ES-I3 (cell line): Measurements from ENCODE around the gene KIF22.

Source experiments
- H3K36me3 ChIP-seq: 2 replicates; pipeline ENCODE4 v1.6.1; 2013; ENCODE audit warnings: mild to moderate bottlenecking, low read length, control low read depth, moderate library complexity; ENCODE audit not compliant: insufficient read depth
- H3K4me1 ChIP-seq: 2 replicates; pipeline ENCODE4 v1.6.1; 2013; ENCODE audit warnings: mild to moderate bottlenecking, control low read depth, low read length; ENCODE audit not compliant: insufficient read depth
- H3K9ac ChIP-seq: 2 replicates; pipeline ENCODE4 v1.6.1; 2013; ENCODE audit warnings: low read depth, mild to moderate bottlenecking, low read length, moderate library complexity
- H3K9me3 ChIP-seq: 2 replicates; pipeline ENCODE4 v1.6.1; 2013; ENCODE audit warnings: mild to moderate bottlenecking, low read length, moderate library complexity; ENCODE audit not compliant: control insufficient read depth, insufficient read depth

The KIF22 gene

DNA sequence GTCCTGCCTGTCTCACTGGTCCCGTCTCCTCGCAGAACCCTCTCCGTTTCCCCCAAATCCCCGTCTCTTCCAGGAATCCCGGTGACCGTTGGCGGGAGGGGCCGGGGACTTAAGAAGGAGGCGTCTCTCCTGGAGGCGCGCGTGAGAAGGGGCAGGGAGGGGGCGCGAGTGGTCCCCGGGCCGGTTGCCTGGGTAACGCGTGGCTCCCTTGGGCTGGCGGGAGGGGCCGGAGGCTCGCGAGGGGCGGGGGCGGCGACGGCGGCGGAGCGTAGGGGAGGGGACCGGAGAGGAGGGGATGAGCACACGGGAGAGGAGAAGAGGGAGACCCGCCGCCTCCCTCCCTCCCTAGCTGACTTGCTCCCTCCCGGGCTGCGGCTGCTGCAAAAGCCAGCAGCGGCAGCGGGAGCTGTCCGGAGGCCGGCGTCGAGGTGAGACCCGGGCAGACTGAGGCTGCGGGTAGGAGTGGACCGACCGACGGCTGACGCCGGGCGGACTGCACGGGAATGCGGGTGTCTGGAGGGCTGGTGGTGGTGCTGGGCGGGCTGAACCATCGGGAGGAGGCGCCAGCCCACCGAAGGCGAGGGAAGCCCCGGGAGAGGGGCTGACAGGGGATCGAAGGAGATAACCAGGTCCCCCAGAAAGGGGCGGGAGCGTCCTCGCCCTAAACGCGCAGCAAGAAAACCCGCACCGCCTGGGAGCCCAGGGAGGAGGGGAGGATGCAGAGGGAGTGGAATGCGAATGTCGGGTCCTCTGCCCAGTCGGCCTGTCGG lies 21.5 kb downstream of the KIF22 start, which contains the start of gene PRRT2:
Gene PRRT2, plus strand, starts transcription at position 298 of the 770 bp plus-strand sequence. CDS start 862 bp downstream, outside the sequence.
- H3K4me1 ChIP-seq: peaks cover 15% of the 10 kb centered on the region
- H3K36me3 ChIP-seq: no peaks in the 10 kb centered on the region
- H3K9me3 ChIP-seq: no peaks in the 10 kb centered on the region
- H3K9ac ChIP-seq: peak within 1 kb of the TSS; percentile 68

DNA sequence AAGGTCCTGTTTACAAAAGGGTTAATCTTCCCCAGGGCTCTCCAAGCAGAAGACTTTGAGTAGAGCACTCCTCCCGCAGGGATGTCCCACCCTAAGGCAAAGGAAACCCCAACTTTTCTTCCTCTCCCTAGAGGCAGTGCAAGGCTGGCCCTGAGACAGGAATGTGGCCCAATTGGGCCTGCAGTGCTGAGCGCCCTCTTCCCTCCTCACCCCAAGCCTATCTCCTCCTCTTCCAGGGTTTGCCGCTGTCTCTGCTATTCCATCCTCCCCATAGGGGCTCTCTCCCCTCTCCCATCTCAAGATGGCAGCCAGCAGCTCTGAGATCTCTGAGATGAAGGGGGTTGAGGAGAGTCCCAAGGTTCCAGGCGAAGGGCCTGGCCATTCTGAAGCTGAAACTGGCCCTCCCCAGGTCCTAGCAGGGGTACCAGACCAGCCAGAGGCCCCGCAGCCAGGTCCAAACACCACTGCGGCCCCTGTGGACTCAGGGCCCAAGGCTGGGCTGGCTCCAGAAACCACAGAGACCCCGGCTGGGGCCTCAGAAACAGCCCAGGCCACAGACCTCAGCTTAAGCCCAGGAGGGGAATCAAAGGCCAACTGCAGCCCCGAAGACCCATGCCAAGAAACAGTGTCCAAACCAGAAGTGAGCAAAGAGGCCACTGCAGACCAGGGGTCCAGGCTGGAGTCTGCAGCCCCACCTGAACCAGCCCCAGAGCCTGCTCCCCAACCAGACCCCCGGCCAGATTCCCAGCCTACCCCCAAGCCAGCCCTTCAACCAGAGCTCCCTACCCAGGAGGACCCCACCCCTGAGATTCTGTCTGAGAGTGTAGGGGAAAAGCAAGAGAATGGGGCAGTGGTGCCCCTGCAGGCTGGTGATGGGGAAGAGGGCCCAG lies 22.4 kb downstream of the KIF22 start:
- Histone ChIP-seq H3K4me1 (peaks cover 15% of the 10 kb centered on the region), H3K36me3 (0 out of 2 replicates have a peak, but pooled peaks cover 2% of the 10 kb centered on the region), H3K9ac (peak overlapping the region; percentile 68), H3K9me3 (no peaks in the 10 kb centered on the region)

DNA sequence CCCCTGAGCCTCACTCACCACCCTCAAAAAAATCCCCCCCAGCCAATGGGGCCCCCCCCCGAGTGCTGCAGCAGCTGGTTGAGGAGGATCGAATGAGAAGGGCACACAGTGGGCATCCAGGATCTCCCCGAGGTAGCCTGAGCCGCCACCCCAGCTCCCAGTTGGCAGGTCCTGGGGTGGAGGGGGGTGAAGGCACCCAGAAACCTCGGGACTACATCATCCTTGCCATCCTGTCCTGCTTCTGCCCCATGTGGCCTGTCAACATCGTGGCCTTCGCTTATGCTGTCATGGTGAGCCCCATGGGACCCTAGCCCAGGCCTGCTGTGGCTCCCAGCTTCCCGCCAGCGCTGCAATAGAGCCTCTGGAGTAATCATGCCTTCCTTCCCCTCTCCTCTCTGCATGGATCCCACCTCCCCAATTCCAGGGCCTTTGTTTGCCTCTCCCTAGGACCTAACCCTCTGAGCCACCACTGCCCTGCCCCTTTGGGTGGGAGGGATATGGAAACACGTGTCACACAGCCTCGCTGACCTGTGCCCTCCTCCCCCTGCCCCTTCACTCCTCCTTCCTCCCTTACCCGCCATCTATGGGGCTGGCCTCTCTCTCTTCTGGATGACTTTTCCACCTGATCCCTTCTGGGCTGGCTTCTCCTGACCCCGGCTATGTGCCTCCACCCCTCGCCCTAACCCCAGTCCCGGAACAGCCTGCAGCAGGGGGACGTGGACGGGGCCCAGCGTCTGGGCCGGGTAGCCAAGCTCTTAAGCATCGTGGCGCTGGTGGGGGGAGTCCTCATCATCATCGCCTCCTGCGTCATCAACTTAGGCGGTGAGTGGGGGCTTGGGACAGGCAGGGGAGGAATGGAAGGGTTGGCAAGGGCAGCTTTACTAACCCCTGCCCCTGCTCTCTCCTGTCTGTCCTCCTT lies 23.4 kb downstream of the KIF22 start:
- Histone ChIP-seq H3K9ac (peak overlapping the region; percentile 12; the same call in 1 of the 2 replicates), H3K4me1 (peaks cover 10% of the 10 kb centered on the region), H3K36me3 (0 out of 2 replicates have a peak, but pooled peaks cover 3% of the 10 kb centered on the region), H3K9me3 (no peaks in the 10 kb centered on the region)

DNA sequence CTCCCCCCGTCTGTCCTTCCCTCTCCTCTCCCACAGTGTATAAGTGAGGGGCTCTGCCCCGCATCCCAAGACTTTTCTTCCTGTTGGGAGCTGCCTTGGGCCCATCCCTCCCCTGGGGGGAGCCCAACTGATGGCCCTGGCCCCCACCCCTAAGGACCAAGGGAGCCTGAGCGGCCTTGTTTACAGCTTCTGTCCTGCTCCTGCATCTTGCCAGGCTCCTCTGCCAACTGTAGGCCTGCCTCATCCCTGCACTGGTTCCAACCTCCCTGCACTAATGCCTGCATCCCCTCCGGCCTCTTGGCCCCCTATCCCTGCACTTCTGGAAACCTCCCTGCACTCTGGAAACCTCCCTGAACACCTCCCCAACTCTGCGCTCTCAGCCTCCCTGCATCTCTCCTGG lies 24.0 kb downstream of the KIF22 start:
- peak overlapping the region; percentile 96; the same call in 1 of the 2 replicates for H3K9ac ChIP-seq
- H3K36me3 ChIP-seq: 0 out of 2 replicates have a peak, but pooled peaks cover 3% of the 10 kb centered on the region
- peaks cover 9% of the 10 kb centered on the region; the same call in 1 of the 2 replicates for H3K4me1 ChIP-seq
- H3K9me3 ChIP-seq: no peaks in the 10 kb centered on the region

DNA sequence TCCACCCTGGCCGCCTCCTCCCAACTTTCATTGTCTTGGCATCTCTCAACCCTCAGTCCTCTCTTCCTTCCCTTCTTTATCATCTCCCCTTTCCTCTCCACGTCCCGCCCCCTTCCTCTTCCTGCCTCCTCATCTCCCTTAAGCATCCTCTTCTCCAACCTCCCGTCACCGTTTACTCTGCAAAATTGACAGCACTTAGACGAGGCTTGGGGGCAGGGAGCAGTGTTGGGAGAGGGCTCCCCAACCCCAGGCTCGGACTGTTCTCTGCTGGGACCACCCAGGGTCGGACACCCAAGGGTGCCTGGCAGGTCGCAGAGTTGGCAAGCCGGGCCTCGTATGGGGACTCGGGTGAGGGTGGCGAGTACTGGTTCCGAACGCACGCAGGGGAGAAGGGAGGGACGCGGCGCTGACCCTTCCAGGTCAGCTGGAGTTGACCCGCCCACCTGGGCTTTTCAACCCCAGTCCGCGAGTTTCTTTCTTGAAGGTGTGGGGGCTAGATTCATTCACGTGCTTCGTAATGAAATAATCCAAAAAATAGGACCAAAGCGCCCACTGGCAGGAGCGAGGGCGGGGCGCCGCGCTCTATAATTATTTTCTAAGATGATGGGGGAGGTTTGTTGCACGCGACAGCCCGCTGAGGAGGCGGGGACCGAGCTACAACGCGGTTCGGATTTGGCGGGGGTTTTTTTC lies 24.6 kb downstream of the KIF22 start:
- Histone ChIP-seq H3K36me3 (0 out of 2 replicates have a peak, but pooled peaks cover 7% of the 10 kb centered on the region), H3K4me1 (peaks cover 8% of the 10 kb centered on the region; the same call in 1 of the 2 replicates), H3K9me3 (no peaks in the 10 kb centered on the region), H3K9ac (peak overlapping the region; percentile 96; the same call in 1 of the 2 replicates)

DNA sequence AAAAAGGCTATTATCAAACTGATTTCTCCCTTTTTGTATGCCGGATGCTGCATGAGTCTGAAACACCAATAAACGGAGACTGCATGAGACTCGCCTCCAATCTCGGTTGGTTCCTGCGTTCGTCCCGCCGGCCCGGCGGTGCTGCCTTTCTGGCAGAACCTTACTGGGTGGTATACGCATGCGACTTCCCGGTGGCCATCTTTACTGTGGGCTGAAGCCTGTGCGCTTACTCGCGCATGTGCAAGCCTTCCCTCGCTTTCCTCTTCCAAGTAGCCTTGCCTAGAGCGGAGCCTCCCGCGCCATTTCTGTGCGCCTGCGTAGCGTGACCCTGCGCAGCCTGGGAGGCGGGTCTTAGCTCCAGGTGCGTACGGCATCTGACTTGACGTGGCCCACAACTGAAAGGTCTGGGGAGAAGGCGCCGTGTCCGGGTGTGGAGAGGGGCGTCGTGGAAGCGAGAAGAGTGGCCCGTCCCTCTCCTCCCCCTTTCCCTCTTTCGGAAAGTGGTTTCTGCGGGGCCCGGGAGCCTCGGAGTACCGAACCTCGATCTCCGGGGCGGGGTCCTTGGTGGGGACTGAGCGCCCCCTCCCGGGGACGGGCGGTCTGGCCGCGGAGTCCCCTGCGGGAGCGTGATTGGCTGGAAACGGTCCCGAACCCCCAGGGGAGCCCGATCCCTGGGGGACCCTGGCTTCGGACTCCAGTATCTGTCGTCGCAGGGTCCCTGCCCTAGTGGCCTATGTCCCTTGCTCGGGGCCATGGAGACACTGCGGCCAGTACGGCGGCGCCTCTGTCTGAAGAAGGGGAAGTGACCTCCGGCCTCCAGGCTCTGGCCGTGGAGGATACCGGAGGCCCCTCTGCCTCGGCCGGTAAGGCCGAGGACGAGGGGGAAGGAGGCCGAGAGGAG lies 25.5 kb downstream of the KIF22 start, which contains the start of gene PAGR1:
Gene PAGR1, plus strand, starts transcription at position 360 of the 901 bp plus-strand sequence. Its CDS starts 374 bp downstream, at position 734.
- H3K4me1 ChIP-seq: peaks cover 2% of the 10 kb centered on the region; the same call in 1 of the 2 replicates
- H3K9ac ChIP-seq: peak within 1 kb of the TSS; percentile 96
- 0 out of 2 replicates have a peak, but pooled peaks cover 7% of the 10 kb centered on the region for H3K36me3 ChIP-seq
- H3K9me3 ChIP-seq: no peaks in the 10 kb centered on the region

DNA sequence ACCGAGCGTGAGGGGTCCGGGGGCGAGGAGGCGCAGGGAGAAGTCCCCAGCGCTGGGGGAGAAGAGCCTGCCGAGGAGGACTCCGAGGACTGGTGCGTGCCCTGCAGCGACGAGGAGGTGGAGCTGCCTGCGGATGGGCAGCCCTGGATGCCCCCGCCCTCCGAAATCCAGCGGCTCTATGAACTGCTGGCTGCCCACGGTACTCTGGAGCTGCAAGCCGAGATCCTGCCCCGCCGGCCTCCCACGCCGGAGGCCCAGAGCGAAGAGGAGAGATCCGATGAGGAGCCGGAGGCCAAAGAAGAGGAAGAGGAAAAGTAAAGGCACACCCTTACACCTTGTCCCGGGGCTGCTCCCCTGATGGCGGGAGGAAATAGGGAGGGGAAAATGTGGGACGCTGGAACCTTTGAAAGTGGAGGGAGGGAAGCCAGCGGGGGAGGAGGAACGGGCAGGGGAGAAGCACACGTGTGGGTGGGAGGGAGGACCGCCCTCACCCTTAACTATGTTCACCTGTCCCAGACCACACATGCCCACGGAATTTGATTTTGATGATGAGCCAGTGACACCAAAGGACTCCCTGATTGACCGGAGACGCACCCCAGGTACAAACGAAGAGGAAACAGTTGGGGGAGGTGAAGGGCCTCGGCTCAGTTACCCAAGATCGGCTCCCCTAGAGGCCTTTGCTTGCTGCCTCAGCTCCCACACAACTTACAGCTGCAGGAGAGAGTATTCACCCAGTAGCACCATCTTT lies 26.3 kb downstream of the KIF22 start:
- no peaks in the 10 kb centered on the region for H3K9me3 ChIP-seq
- peaks cover 9% of the 10 kb centered on the region; the same call in 1 of the 2 replicates for H3K4me1 ChIP-seq
- 0 out of 2 replicates have a peak, but pooled peaks cover 7% of the 10 kb centered on the region for H3K36me3 ChIP-seq
- peak overlapping the region; percentile 96 for H3K9ac ChIP-seq

DNA sequence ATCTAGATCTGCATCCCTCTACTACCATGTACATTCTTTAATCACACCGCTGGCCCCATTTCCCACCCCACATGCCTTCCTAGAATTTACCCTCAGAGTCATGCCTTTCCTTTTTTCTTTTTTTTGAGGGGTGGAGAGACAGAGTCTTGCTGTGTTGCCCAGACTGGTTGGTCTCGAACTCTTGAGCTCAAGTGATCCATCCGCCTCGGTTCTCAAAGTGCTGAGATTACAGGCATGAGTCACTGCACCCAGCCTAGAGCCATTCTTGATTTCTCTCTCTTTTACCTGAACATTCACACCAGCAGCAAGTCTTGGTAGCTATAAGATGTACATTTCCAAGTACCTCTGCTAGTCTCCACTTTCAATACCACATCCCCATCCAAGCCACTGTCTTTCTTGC lies 27.5 kb downstream of the KIF22 start:
- Histone ChIP-seq H3K9ac (no peak overlapping the region), H3K9me3 (no peaks in the 10 kb centered on the region), H3K36me3 (0 out of 2 replicates have a peak, but pooled peaks cover 7% of the 10 kb centered on the region), H3K4me1 (peaks cover 17% of the 10 kb centered on the region; the same call in 1 of the 2 replicates)

DNA sequence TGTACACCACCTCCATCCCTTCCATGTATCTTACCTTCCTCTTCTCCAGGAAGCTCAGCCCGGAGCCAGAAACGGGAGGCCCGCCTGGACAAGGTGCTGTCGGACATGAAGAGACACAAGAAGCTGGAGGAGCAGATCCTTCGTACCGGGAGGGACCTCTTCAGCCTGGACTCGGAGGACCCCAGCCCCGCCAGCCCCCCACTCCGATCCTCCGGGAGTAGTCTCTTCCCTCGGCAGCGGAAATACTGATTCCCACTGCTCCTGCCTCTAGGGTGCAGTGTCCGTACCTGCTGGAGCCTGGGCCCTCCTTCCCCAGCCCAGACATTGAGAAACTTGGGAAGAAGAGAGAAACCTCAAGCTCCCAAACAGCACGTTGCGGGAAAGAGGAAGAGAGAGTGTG lies 29.0 kb downstream of the KIF22 start:
- H3K36me3 ChIP-seq: 0 out of 2 replicates have a peak, but pooled peaks cover 7% of the 10 kb centered on the region
- no peak overlapping the region for H3K9ac ChIP-seq
- H3K4me1 ChIP-seq: peaks cover 20% of the 10 kb centered on the region; the same call in 1 of the 2 replicates
- no peaks in the 10 kb centered on the region for H3K9me3 ChIP-seq

DNA sequence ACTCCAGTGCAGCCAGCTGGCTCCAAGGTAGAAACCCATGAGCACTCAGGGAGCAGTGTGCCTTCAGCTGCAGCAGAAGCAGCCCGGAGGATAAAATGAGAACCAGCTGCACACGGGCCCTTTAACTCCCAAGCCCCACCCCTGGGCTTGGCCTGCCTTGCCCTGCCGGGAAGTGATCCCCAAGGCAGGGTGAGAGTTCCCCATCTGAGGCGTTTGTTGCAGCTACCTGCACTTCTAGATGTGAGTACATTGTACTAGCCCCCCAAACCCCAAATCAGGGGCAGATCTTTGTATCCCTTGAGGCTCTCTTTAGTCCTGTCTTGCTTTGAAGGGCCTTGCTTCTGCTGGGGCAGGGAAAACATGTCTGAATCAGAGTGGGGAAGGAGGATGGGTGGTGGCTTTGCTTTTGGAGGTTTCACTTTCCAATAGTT lies 29.7 kb downstream of the KIF22 start, which contains the start of gene MVP:
Gene MVP, plus strand, starts transcription at position 192 of the 431 bp plus-strand sequence. CDS start 10,088 bp downstream, outside the sequence.
- H3K9me3 ChIP-seq: no peaks in the 10 kb centered on the region
- 0 out of 2 replicates have a peak, but pooled peaks cover 7% of the 10 kb centered on the region for H3K36me3 ChIP-seq
- H3K9ac ChIP-seq: peak within 1 kb of the TSS; percentile 19; the same call in 1 of the 2 replicates
- peaks cover 27% of the 10 kb centered on the region; the same call in 1 of the 2 replicates for H3K4me1 ChIP-seq
